ENCODE measurements around the gene GPR17. TPM values are rescaled to one million over a fixed set of nuclear protein-coding genes. Genes with fewer than 3 reads are reported as not detected.

GPR17 gene
- total and polyA plus RNA-seq, 9 of the 15 experiments (the other 6 are each of a cell fraction or from before 2014, with no cell fraction given), result not detected

DNA sequence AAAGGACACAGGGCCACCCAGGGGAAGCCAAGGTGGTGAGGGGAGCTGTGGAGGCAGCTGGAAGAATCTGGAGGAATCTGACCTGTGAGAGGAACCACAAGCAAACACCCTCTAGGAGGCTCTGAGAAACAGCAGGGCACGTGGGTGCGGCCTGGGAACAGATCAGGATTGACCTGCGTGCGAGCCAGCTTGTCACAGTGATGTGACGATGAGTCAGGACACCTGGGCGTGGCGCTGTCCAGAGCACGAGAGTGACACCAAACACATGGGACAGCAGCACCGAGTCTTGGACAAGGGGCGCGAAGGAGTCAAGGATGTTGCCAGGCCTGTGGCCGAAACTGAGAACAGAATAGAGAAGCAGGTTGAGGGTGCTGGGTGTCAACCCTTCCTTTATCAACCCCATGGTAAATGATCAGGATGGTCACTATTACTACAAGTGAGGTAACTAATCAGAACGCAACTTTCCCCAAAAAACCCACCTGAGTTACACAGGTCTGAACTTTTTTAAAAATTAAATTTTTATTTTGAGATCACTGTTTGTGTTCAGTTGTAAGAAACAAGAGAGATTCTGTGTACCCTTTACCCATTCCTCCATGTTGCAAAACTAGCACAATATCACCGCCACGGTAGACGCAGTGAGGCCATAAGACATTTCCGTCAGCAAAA, 54.7 kb downstream of the GPR17 start (continued):
- TF ChIP-seq, protein P1, sequence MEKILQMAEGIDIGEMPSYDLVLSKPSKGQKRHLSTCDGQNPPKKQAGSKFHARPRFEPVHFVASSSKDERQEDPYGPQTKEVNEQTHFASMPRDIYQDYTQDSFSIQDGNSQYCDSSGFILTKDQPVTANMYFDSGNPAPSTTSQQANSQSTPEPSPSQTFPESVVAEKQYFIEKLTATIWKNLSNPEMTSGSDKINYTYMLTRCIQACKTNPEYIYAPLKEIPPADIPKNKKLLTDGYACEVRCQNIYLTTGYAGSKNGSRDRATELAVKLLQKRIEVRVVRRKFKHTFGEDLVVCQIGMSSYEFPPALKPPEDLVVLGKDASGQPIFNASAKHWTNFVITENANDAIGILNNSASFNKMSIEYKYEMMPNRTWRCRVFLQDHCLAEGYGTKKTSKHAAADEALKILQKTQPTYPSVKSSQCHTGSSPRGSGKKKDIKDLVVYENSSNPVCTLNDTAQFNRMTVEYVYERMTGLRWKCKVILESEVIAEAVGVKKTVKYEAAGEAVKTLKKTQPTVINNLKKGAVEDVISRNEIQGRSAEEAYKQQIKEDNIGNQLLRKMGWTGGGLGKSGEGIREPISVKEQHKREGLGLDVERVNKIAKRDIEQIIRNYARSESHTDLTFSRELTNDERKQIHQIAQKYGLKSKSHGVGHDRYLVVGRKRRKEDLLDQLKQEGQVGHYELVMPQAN (IDR thresholded peaks at IDR 0.05; ENCODE audit: borderline replicate concordance), result peak; percentile 88
- TF ChIP-seq, protein P2, sequence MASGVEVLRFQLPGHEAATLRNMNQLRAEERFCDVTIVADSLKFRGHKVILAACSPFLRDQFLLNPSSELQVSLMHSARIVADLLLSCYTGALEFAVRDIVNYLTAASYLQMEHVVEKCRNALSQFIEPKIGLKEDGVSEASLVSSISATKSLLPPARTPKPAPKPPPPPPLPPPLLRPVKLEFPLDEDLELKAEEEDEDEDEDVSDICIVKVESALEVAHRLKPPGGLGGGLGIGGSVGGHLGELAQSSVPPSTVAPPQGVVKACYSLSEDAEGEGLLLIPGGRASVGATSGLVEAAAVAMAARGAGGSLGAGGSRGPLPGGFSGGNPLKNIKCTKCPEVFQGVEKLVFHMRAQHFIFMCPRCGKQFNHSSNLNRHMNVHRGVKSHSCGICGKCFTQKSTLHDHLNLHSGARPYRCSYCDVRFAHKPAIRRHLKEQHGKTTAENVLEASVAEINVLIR (CRISPR knock-in tag; IDR thresholded peaks at IDR 0.05), result peak; percentile 65
- TF ChIP-seq, protein P3, sequence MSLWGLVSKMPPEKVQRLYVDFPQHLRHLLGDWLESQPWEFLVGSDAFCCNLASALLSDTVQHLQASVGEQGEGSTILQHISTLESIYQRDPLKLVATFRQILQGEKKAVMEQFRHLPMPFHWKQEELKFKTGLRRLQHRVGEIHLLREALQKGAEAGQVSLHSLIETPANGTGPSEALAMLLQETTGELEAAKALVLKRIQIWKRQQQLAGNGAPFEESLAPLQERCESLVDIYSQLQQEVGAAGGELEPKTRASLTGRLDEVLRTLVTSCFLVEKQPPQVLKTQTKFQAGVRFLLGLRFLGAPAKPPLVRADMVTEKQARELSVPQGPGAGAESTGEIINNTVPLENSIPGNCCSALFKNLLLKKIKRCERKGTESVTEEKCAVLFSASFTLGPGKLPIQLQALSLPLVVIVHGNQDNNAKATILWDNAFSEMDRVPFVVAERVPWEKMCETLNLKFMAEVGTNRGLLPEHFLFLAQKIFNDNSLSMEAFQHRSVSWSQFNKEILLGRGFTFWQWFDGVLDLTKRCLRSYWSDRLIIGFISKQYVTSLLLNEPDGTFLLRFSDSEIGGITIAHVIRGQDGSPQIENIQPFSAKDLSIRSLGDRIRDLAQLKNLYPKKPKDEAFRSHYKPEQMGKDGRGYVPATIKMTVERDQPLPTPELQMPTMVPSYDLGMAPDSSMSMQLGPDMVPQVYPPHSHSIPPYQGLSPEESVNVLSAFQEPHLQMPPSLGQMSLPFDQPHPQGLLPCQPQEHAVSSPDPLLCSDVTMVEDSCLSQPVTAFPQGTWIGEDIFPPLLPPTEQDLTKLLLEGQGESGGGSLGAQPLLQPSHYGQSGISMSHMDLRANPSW (CRISPR knock-in tag; IDR thresholded peaks at IDR 0.05), result no peak
- TF ChIP-seq, protein P4, sequence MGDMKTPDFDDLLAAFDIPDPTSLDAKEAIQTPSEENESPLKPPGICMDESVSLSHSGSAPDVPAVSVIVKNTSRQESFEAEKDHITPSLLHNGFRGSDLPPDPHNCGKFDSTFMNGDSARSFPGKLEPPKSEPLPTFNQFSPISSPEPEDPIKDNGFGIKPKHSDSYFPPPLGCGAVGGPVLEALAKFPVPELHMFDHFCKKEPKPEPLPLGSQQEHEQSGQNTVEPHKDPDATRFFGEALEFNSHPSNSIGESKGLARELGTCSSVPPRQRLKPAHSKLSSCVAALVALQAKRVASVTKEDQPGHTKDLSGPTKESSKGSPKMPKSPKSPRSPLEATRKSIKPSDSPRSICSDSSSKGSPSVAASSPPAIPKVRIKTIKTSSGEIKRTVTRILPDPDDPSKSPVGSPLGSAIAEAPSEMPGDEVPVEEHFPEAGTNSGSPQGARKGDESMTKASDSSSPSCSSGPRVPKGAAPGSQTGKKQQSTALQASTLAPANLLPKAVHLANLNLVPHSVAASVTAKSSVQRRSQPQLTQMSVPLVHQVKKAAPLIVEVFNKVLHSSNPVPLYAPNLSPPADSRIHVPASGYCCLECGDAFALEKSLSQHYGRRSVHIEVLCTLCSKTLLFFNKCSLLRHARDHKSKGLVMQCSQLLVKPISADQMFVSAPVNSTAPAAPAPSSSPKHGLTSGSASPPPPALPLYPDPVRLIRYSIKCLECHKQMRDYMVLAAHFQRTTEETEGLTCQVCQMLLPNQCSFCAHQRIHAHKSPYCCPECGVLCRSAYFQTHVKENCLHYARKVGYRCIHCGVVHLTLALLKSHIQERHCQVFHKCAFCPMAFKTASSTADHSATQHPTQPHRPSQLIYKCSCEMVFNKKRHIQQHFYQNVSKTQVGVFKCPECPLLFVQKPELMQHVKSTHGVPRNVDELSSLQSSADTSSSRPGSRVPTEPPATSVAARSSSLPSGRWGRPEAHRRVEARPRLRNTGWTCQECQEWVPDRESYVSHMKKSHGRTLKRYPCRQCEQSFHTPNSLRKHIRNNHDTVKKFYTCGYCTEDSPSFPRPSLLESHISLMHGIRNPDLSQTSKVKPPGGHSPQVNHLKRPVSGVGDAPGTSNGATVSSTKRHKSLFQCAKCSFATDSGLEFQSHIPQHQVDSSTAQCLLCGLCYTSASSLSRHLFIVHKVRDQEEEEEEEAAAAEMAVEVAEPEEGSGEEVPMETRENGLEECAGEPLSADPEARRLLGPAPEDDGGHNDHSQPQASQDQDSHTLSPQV (IDR thresholded peaks at IDR 0.05), result peak; percentile 87
- peak in 1 of 2 experiments; percentile 93; a peak in 2 of 4 replicates for TF ChIP-seq HDAC1 (IDR thresholded peaks at IDR 0.05)
- TF ChIP-seq, protein P5, sequence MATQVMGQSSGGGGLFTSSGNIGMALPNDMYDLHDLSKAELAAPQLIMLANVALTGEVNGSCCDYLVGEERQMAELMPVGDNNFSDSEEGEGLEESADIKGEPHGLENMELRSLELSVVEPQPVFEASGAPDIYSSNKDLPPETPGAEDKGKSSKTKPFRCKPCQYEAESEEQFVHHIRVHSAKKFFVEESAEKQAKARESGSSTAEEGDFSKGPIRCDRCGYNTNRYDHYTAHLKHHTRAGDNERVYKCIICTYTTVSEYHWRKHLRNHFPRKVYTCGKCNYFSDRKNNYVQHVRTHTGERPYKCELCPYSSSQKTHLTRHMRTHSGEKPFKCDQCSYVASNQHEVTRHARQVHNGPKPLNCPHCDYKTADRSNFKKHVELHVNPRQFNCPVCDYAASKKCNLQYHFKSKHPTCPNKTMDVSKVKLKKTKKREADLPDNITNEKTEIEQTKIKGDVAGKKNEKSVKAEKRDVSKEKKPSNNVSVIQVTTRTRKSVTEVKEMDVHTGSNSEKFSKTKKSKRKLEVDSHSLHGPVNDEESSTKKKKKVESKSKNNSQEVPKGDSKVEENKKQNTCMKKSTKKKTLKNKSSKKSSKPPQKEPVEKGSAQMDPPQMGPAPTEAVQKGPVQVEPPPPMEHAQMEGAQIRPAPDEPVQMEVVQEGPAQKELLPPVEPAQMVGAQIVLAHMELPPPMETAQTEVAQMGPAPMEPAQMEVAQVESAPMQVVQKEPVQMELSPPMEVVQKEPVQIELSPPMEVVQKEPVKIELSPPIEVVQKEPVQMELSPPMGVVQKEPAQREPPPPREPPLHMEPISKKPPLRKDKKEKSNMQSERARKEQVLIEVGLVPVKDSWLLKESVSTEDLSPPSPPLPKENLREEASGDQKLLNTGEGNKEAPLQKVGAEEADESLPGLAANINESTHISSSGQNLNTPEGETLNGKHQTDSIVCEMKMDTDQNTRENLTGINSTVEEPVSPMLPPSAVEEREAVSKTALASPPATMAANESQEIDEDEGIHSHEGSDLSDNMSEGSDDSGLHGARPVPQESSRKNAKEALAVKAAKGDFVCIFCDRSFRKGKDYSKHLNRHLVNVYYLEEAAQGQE (IDR thresholded peaks at IDR 0.05; ENCODE audit: borderline replicate concordance), result peak; percentile 81
- TF ChIP-seq, protein P5 (CRISPR knock-in tag; IDR thresholded peaks at IDR 0.05; ENCODE audit: low read depth), result no peak

All from K562 (cell line).